Activated T-helper 1 cell treated with Interleukin-2 at 50 U/mL for 16 hours (primary cell): Measurements from ENCODE around the gene CDH24.

Experiments
- DNase-seq: peaks from one replicate; pipeline ENCODE4 v3.0.0-alpha.2; 2020; ENCODE audit warnings: low read depth

The CDH24 gene

GRCh38 chr14:23045419-23046357 lies 11.6 kb downstream of the CDH24 start:
- no peak for DNase-seq

GRCh38 chr14:23044840-23045239 lies 12.5 kb downstream of the CDH24 start:
- DNase-seq = no peak

GRCh38 chr14:23043754-23044153 lies 13.6 kb downstream of the CDH24 start:
- DNase-seq = no peak

GRCh38 chr14:23043145-23043544 lies 14.2 kb downstream of the CDH24 start:
- no peak for DNase-seq

- DNase-seq = no peak
Measured at GRCh38 chr14:23042162-23042965, 15.0 kb downstream of the CDH24 start, which contains the start of gene PSMB11. Gene PSMB11 (plus strand): TSS chr14:23042212. CDS start chr14:23042226, 14 bp downstream.

GRCh38 chr14:23041729-23042128 lies 15.6 kb downstream of the CDH24 start:
- DNase-seq = no peak

GRCh38 chr14:23040100-23040499 lies 17.2 kb downstream of the CDH24 start:
- DNase-seq = no peak

GRCh38 chr14:23035303-23036144 lies 21.8 kb downstream of the CDH24 start:
- no peak for DNase-seq

- DNase-seq = peak; percentile 73
Measured at GRCh38 chr14:23034498-23035302, 22.6 kb downstream of the CDH24 start, which contains the start of gene PSMB5. Gene PSMB5 (minus strand): TSS chr14:23034900. CDS start chr14:23034881, 19 bp downstream.

GRCh38 chr14:23033801-23034497 lies 23.4 kb downstream of the CDH24 start:
- DNase-seq = no peak

- DNase-seq = no peak
Measured at GRCh38 chr14:23033251-23033727, 24.0 kb downstream of the CDH24 start.

- no peak for DNase-seq
Measured at GRCh38 chr14:23030936-23031335, 26.4 kb downstream of the CDH24 start.

GRCh38 chr14:23028799-23029198 lies 28.5 kb downstream of the CDH24 start:
- DNase-seq = no peak

- DNase-seq = no peak
Measured at GRCh38 chr14:23025151-23025814, 32.0 kb downstream of the CDH24 start.

- DNase-seq = no peak
Measured at GRCh38 chr14:23024612-23025075, 32.7 kb downstream of the CDH24 start.

- no peak for DNase-seq
Measured at GRCh38 chr14:23023795-23024152, 33.5 kb downstream of the CDH24 start.

GRCh38 chr14:23023022-23023794 lies 34.1 kb downstream of the CDH24 start:
- no peak for DNase-seq

- no peak for DNase-seq
Measured at GRCh38 chr14:23021889-23022442, 35.4 kb downstream of the CDH24 start.
